AG04450 (cell line): Measurements from ENCODE around the gene NSD2. TPM values are rescaled to one million over a fixed set of nuclear protein-coding genes. Genes with fewer than 3 reads are reported as not detected.
A peak's percentile ranks its signal among the peaks of the same experiment; 100 is the strongest.

Source experiments
- CTCF ChIA-PET: fragments of 300-600, 350-600 bp; formaldehyde crosslinking; extraction: SDS; loops from one replicate; lab custom pipeline; 2022; ENCODE audit warnings: antibody characterized with exemption, inconsistent platforms; lab: Charles Lee
- POLR2A ChIA-PET: fragments of 350-600 bp; formaldehyde crosslinking; extraction: SDS; loops from one replicate; lab custom pipeline; 2021; ENCODE audit warnings: antibody characterized with exemption, inconsistent platforms; lab: Yijun Ruan, JAX
- DNase-seq: peaks from one replicate; pipeline ENCODE4 v3.0.0-alpha.2; 2011; ENCODE audit warnings: low read depth, low spot score
- H3K27ac ChIP-seq: one replicate; pipeline ENCODE4 v1.5.1; 2012; ENCODE audit warnings: low read depth, low read length, control low read depth
- H3K27me3 ChIP-seq: one replicate; pipeline ENCODE4 v1.6.0; 2012; ENCODE audit warnings: low read length; ENCODE audit not compliant: control insufficient read depth, insufficient read depth
- H3K4me3 ChIP-seq: 2 replicates; pipeline ENCODE4 v1.5.1; 2011; ENCODE audit warnings: mild to moderate bottlenecking, low read depth, low read length, control low read depth
- H3K9me3 ChIP-seq: 2 replicates; pipeline ENCODE4 v1.5.1; 2012; ENCODE audit warnings: low read length; ENCODE audit not compliant: control insufficient read depth, insufficient read depth
- polyA plus RNA-seq: library from polyadenylated mRNA; depleted of rRNA; stranded (reverse); fragments of >200 nt; gene quantifications from 2 replicates; pipeline ENCODE4 v1.2.3, GENCODE V29; 2011
- TF ChIP-seq, protein P1 (sequence below): IDR thresholded peaks from 2 replicates; pipeline ENCODE4 v1.5.1; 2011; ENCODE audit warnings: low read depth, low read length, control low read depth, inconsistent platforms

NSD2 gene
- polyA plus RNA-seq, 1 experiment: 26.4 TPM

DNA sequence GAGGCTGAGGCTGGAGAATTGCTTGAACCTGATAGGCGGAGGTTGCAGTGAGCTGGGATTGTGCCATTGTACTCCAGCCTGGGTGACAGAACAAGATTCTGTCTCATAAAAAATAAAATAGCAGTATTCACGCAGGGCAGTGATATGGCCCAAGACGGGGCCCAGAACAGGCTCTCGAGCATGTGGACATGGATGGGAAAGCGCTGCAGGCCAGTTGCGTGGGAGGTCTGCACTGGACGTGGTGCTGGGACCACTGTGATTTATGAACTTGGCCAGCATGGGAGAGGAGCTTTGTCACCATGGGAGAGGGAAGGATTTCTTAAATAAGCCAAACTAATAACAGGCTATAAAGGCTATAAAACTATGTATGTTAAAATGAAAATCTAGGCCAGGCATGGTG lies 51.6 kb downstream of the NSD2 start:
- Histone ChIP-seq H3K9me3 (no peaks in the 10 kb centered on the region), H3K27me3 (no peaks in the 10 kb centered on the region), H3K27ac (no peak overlapping the region), H3K4me3 (no peak overlapping the region)
- CTCF ChIA-PET: interaction anchor here (1.4 kb wide), 1 partner anchor 12 kb away, joined by 4 read pairs; no protein-coding TSS in a partner anchor
- TF ChIP-seq, protein P1, sequence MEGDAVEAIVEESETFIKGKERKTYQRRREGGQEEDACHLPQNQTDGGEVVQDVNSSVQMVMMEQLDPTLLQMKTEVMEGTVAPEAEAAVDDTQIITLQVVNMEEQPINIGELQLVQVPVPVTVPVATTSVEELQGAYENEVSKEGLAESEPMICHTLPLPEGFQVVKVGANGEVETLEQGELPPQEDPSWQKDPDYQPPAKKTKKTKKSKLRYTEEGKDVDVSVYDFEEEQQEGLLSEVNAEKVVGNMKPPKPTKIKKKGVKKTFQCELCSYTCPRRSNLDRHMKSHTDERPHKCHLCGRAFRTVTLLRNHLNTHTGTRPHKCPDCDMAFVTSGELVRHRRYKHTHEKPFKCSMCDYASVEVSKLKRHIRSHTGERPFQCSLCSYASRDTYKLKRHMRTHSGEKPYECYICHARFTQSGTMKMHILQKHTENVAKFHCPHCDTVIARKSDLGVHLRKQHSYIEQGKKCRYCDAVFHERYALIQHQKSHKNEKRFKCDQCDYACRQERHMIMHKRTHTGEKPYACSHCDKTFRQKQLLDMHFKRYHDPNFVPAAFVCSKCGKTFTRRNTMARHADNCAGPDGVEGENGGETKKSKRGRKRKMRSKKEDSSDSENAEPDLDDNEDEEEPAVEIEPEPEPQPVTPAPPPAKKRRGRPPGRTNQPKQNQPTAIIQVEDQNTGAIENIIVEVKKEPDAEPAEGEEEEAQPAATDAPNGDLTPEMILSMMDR: no peak
- POLR2A ChIA-PET: no interaction called here
- DNase-seq: no peak

DNA sequence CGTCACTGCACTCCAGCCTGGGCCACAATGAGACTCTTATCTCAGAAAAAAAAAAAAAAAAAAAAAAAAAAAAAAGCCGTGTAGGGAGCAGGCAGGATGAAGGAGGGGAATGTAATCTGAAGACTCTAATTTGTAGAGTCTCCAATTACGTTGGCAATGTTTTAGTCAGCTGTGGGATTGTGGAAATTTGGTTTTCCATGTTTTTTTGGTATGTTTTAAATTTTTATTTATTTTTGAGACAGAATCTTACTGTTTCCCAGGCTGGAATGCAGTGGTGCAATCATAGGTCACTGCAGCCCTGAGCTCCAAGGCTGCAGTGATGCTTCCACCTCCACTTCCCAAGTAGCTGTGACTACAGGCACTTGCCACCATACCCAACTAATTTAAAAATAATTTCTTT lies 56.5 kb downstream of the NSD2 start:
- peak; percentile 30 for DNase-seq
- TF ChIP-seq, protein P1: no peak
- no peak overlapping the region for H3K4me3 ChIP-seq
- ChIA-PET POLR2A (interaction anchor here (0.6 kb wide), 1 partner anchor 38 kb away, joined by 3 read pairs; no protein-coding TSS in a partner anchor), CTCF (interaction anchor here (0.9 to 2.2 kb wide), 3 partner anchors 27 to 182 kb away, joined by 4 to 12 read pairs (median 6); no protein-coding TSS in a partner anchor)
- no peaks in the 10 kb centered on the region for H3K27me3 ChIP-seq
- no peaks in the 10 kb centered on the region; the same call in 1 of the 2 replicates for H3K9me3 ChIP-seq
- H3K27ac ChIP-seq: no peak overlapping the region

DNA sequence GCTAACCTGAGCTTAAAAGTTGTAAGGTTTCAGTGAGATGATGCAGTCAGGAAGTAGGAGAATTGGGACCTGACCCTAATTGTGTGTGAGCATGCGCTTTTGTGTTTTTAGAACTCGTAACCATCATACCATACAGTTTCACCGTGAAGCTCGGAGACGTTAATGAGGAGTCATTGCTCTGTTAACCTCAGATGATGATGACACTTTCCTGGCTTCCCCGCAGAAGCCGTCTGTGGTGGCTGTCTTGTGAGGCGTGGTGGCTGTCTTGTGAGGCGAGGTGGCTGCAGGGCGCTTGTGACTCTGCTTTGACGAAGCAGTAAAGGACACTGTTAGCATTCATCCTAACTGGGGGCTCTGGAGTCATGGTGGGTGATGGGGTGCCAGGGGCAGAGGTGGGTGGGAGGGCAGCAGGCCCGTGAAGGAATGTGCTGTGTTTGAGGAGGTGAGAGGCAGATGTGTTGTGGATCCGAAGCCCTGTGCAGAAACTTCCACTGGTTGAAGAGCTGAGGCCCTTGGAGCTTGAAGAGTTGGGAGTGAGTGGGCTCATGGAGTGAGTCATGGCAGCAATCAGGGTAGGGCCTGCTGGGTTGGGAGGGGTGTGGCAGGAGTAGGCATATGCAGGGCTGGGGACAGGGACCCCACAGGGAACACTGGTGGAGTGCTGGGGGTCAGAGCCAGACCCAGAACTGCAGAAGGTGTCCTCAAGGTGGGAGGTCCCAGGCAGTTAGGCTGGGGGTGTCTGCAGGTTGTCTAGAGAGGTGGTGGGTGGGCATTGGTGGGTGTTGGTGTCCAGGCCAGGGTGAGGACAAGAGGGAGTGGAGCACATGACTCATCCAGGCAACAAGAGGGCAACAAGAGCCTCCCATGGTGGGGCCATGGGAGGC lies 57.4 kb downstream of the NSD2 start:
- CTCF ChIA-PET: interaction anchor here (0.9 to 2.2 kb wide), 3 partner anchors 28 to 183 kb away, joined by 4 to 12 read pairs (median 6); no protein-coding TSS in a partner anchor
- Histone ChIP-seq H3K9me3 (no peaks in the 10 kb centered on the region; the same call in 1 of the 2 replicates), H3K27ac (no peak overlapping the region), H3K4me3 (no peak overlapping the region), H3K27me3 (no peaks in the 10 kb centered on the region)
- POLR2A ChIA-PET: interaction anchor here (0.6 kb wide), 1 partner anchor 39 kb away, joined by 3 read pairs; no protein-coding TSS in a partner anchor
- no peak for DNase-seq
- TF ChIP-seq, protein P1: no peak

DNA sequence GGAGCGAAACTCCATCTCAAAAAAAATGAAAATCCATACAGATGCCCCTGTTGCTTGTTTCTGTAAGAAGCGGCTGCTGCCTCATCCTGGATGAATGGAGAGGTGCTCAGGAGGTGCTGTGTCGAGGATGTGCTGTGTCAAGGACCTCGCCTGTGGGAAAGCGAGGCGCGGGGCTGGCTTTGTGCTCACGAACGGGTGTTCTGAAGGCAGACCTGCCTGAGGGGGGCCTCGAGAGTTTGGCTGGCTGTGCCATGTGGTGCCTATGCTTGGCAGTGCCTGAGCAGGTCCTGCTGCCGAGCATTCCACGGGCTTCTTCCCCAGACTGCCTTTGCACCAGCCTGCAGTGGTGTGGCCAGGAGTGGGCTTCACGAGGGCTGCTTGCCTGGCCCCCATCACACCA lies 61.5 kb downstream of the NSD2 start:
- H3K27ac ChIP-seq: no peak overlapping the region
- no peak for DNase-seq
- ChIA-PET CTCF (no interaction called here), POLR2A (no interaction called here)
- TF ChIP-seq, protein P1: no peak
- no peaks in the 10 kb centered on the region for H3K27me3 ChIP-seq
- no peak overlapping the region for H3K4me3 ChIP-seq
- H3K9me3 ChIP-seq: no peaks in the 10 kb centered on the region; the same call in 1 of the 2 replicates
